Measurements from ENCODE around the gene CFAP119.

CFAP119 gene

DNA sequence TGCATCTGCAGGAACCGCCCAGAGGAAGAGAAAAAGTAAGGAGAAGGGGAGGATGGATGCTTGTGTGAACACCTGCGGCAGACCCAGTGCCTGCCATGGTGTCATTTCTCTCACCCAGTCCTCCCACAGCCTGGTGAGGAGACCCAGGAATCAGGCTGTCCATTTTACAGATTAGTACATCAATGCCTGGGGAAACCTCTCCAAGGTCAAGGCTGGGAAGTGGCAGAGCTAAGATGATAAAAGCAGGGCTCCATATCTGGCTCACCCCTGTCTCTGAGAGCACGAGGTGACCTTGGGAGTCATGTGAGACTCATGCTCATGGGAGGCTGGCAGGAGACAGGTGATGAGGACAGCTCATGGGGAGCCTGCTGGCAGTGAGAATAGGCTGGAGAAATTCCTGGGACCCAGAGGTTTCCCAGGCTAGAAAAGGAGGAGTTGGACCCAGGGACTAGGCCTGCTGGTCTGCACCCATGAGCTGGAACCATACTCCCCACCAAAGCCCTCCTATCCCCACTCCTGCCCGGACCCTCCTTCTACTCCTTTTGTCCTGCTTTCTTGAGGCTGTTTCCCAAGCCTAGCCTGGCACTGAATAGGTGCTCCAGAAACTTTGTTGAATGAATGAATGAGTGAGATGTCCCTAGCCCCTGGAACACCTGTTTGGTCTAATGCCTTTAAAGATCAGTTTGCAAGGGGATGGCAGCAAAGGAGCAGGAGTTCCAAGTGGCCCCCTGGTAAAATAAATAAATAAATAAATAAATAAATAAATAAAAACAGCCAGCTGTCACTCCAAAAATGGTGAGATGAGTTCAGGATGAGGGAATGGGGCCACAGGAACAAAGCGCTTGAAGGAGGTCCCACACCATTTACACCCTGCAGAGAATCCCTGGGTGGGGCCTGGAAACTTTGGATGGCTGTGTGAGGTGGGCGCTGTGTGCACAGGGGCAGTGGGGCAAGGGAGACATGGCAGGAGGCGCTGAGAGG is 23.6 kb upstream of the CFAP119 start:
- no peak for DNase-seq (ENCODE audit: low read depth)
- TF ChIP-seq, protein P1, sequence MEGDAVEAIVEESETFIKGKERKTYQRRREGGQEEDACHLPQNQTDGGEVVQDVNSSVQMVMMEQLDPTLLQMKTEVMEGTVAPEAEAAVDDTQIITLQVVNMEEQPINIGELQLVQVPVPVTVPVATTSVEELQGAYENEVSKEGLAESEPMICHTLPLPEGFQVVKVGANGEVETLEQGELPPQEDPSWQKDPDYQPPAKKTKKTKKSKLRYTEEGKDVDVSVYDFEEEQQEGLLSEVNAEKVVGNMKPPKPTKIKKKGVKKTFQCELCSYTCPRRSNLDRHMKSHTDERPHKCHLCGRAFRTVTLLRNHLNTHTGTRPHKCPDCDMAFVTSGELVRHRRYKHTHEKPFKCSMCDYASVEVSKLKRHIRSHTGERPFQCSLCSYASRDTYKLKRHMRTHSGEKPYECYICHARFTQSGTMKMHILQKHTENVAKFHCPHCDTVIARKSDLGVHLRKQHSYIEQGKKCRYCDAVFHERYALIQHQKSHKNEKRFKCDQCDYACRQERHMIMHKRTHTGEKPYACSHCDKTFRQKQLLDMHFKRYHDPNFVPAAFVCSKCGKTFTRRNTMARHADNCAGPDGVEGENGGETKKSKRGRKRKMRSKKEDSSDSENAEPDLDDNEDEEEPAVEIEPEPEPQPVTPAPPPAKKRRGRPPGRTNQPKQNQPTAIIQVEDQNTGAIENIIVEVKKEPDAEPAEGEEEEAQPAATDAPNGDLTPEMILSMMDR (IDR thresholded peaks at IDR 0.05; ENCODE audit: low read length, missing control alignments): no peak
- peak overlapping the region; percentile 94 for H3K4me3 ChIP-seq (replicated peaks; ENCODE audit: low read depth, low read length)

DNA sequence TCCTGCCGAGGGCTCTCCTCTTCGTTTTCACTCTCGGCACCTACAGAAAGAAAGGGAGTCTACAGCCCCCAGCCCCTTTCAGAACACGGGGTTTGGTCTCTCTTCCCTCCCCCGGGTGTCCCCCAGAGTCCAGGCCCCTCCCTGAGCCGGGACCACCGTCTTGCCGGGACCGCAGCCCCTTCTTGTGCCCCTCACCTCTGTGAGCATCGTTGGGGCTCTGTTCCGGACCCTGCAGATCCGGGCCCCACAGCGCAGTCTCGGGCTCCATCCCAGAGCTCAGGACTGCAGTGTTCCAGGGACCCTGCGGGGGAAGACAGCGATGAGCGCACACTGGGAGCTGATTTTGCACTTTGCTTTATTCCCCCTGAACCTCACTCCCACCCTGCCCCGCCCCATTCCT is 22.4 kb upstream of the CFAP119 start:
- DNase-seq (ENCODE audit: low read depth): no peak
- TF ChIP-seq, protein P1 (IDR thresholded peaks at IDR 0.05; ENCODE audit: low read length, missing control alignments): no peak
- no peak overlapping the region for H3K4me3 ChIP-seq (replicated peaks; ENCODE audit: low read depth, low read length)

DNA sequence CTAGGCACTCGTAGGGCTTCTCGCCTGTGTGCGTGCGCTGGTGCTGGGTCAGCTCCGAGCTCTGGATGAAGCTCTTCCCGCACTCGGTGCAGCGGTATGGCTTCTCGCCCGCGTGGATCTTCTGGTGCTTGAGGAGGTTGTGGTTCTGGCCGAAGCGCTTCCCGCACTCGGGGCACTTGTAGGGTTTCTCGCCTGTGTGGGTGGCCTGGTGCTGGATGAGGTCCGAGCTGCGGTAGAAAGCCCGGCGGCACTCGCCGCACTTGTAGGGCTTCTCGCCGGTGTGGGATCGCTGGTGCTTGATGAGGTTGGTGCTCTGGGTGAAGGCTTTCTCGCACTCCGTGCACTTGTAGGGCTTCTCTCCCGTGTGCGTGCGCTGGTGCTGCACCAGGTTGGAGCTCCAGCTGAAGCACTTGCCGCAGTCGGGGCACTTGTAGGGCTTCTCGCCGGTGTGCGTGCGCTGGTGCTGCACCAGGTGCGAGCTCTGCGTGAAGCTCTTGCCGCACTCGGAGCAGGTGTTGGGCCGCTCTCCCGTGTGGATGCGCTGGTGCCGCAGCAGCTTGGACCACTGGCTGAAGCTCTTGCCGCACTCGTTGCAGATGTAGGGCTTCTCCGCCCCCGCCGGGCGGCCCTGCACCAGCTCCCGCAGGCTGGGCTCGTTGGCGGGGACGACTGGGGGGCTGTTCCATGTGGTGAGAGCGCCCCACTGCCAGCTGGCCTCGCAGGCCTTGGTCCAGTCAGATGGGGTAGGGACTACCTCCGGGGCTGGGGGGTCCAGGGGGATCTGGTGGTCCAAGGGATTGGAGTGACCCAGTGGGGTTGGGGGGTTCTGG is 21.6 kb upstream of the CFAP119 start:
- TF ChIP-seq, protein P1 (IDR thresholded peaks at IDR 0.05; ENCODE audit: low read length, missing control alignments): no peak
- H3K4me3 ChIP-seq (replicated peaks; ENCODE audit: low read depth, low read length): no peak overlapping the region
- no peak for DNase-seq (ENCODE audit: low read depth)

DNA sequence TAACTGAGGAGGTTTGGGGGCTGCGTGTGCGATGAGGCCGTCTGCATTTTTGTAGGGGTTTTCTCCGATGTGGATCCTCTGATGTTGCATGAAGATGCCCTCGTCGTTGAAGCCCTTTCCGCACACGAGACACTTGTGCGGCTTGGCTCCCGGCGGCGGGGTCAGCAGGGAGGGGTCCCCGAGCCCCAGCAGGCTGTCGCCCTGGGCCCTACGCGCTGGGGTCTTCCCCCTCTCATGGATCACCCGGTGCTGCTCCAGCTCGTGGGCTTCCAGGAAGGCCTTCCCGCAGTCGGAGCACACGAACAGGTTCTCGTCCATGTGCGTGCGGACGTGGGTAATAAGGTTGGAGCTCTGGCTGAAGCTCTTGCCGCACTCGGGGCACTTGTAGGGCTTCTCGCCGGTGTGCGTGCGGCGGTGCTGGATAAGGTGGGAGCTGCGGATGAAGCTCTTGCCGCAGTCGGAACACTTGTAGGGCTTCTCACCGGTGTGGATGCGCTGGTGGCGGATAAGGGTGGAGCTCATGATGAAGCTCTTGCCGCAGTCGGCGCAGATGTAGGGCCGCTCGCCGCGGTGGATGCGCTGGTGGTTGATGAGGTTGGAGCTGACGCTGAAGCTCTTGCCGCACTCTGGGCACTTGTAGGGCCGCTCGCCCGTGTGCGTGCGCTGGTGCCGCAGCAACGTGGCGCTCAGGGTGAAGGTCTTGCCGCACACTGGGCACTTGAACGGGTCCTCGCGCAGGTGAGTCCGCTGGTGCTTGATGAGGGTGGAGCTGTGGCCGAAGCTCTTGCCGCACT is 20.8 kb upstream of the CFAP119 start:
- no peak overlapping the region for H3K4me3 ChIP-seq (replicated peaks; ENCODE audit: low read depth, low read length)
- TF ChIP-seq, protein P1 (IDR thresholded peaks at IDR 0.05; ENCODE audit: low read length, missing control alignments): no peak
- no peak for DNase-seq (ENCODE audit: low read depth)

DNA sequence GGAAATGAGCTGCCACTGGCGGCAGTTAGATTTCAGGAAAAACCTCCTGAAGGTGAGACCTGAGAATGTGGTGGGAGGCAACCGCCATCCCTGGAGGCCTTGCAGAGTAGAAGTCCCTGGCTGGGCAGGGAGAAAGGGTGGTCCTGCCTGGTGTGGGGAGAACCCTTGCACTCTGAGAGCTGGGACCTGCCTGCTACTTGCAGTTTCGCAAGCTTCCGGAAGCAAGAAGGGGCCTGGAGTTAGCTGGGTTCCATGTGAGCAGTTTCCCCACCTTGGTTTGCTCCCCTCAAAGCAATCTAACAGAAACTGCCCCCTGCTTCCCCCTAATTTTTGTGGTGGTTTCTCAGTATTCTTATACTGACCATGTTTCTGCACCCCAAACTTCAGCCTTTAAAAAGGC is 18.7 kb upstream of the CFAP119 start:
- TF ChIP-seq, protein P1 (IDR thresholded peaks at IDR 0.05; ENCODE audit: low read length, missing control alignments): no peak
- no peak for DNase-seq (ENCODE audit: low read depth)
- H3K4me3 ChIP-seq (replicated peaks; ENCODE audit: low read depth, low read length): no peak overlapping the region

DNA sequence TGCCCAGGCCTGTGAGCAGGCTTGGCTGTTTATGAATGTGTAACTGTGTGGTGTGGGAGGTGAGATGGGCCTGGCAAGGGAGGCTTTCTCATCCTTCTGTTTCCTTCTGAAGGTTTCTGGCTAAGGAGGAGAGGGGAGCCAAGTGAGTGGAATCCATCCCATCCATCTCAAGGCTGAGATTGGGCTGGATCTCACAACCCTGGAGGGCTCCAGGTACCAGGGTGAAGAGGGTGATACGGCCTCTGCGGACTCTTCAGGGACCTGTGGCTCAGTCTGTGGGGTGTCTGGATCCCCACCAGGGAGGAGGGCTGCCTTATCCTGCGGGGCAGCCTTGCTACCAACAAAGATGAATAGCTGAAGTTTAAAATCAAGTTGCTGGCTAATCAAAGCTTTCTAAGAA is 18.2 kb upstream of the CFAP119 start:
- no peak for DNase-seq (ENCODE audit: low read depth)
- H3K4me3 ChIP-seq (replicated peaks; ENCODE audit: low read depth, low read length): no peak overlapping the region
- TF ChIP-seq, protein P1 (IDR thresholded peaks at IDR 0.05; ENCODE audit: low read length, missing control alignments): no peak

All from fibroblast of pulmonary artery (primary cell).